Activated CD8-positive, alpha-beta T cell treated with anti-CD3 and anti-CD28 coated beads for 36 hours (primary cell): ENCODE data around the gene GSTA1. TPM values are rescaled to one million over a fixed set of nuclear protein-coding genes. Genes with fewer than 3 reads are reported as not detected.
"Not testable (repeated sequence)": the region's sequence is repeated elsewhere in the genome, so short reads cannot be mapped to it uniquely, and the experiment has no call there.

ENCODE experiments used
- ATAC-seq: fragments of 200-7000 bp; cut with Tn5 transposase; one replicate; pipeline ENCODE4 v1.10.0; 2021; ENCODE audit warnings: mild to moderate bottlenecking, moderate library complexity
- CTCF ChIA-PET: fragments of 350-600 bp; sonication (Branson Sonifier 250); formaldehyde crosslinking; loops from one replicate; lab custom pipeline; 2021; ENCODE audit warnings: antibody characterized with exemption; lab: Charles Lee
- POLR2A ChIA-PET: fragments of 350-600 bp; sonication (Branson Sonifier 250); formaldehyde crosslinking; loops from one replicate; lab custom pipeline; 2021; ENCODE audit warnings: antibody characterized with exemption; lab: Charles Lee
- DNase-seq: peaks from one replicate; pipeline ENCODE4 v3.0.0-alpha.2; 2020
- H3K27ac Mint-ChIP-seq: one replicate; pipeline ENCODE4 v1.8.0; 2021; ENCODE audit warnings: mild to moderate bottlenecking, mixed read lengths
- H3K27me3 Mint-ChIP-seq: one replicate; pipeline ENCODE4 v1.8.0; 2021; ENCODE audit warnings: mixed read lengths
- H3K36me3 Mint-ChIP-seq: one replicate; pipeline ENCODE4 v1.8.0; 2021; ENCODE audit warnings: low read depth, mixed read lengths
- H3K4me1 Mint-ChIP-seq: one replicate; pipeline ENCODE4 v1.8.0; 2021; ENCODE audit warnings: low read depth, mixed read lengths
- H3K4me3 Mint-ChIP-seq: one replicate; pipeline ENCODE4 v1.8.0; 2021; ENCODE audit warnings: mild to moderate bottlenecking, moderate library complexity, mixed read lengths
- H3K9me3 Mint-ChIP-seq: one replicate; pipeline ENCODE4 v1.8.0; 2021; ENCODE audit warnings: mixed read lengths
- intact Hi-C: fragments of 100-400 bp; cut with micrococcal nuclease; formaldehyde crosslinking; loops from one replicate; pipeline ENCODE4 v1.10.0; 2022
- total RNA-seq, 2 experiments: library from RNA; stranded (reverse); gene quantifications; one replicate each; pipeline ENCODE4 v1.2.3, GENCODE V29; 2021
- TF ChIP-seq, protein P1 (sequence below): fragments of 200-600 bp; IDR thresholded peaks from one replicate; pipeline ENCODE4 v1.8.0; 2022; ENCODE audit warnings: antibody characterized with exemption, mild to moderate bottlenecking

Gene GSTA1
- total RNA-seq, 2 experiments from 2014 or later = not detected

DNA sequence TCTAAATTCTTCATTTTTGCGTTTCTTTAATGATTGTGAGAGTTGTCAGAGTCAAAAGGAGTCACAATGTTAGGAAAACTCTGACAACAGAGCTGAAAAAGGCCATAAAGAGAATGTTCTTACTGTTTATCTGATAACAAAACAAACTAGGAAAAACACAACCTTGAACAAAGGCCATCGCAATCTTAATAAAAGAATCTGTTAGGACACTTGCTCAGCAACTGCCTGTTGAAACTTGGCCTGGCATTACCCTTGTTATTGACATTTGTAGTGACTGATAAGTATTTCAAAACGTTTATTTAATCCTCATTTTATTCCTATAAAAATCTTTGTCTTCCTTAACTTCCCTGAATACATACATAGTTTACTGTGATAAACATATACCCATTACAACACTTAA is 15.7 kb downstream of the GSTA1 start:
- H3K36me3 Mint-ChIP-seq = no peaks in the 10 kb centered on the region
- H3K9me3 Mint-ChIP-seq = no peaks in the 10 kb centered on the region
- no peak overlapping the region for H3K27ac Mint-ChIP-seq
- no peak for DNase-seq
- no peak overlapping the region for H3K4me3 Mint-ChIP-seq
- POLR2A ChIA-PET = no interaction called here
- H3K4me1 Mint-ChIP-seq = no peaks in the 10 kb centered on the region
- H3K27me3 Mint-ChIP-seq = peaks cover 5% of the 10 kb centered on the region
- intact Hi-C loops = loop anchor here (2.0 kb wide), 1 partner anchor 39 kb away; no protein-coding TSS in a partner anchor
- TF ChIP-seq, protein P1, sequence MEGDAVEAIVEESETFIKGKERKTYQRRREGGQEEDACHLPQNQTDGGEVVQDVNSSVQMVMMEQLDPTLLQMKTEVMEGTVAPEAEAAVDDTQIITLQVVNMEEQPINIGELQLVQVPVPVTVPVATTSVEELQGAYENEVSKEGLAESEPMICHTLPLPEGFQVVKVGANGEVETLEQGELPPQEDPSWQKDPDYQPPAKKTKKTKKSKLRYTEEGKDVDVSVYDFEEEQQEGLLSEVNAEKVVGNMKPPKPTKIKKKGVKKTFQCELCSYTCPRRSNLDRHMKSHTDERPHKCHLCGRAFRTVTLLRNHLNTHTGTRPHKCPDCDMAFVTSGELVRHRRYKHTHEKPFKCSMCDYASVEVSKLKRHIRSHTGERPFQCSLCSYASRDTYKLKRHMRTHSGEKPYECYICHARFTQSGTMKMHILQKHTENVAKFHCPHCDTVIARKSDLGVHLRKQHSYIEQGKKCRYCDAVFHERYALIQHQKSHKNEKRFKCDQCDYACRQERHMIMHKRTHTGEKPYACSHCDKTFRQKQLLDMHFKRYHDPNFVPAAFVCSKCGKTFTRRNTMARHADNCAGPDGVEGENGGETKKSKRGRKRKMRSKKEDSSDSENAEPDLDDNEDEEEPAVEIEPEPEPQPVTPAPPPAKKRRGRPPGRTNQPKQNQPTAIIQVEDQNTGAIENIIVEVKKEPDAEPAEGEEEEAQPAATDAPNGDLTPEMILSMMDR = no peak
- CTCF ChIA-PET = no interaction called here
- no peak for ATAC-seq

- no peak for ATAC-seq
- Mint-ChIP-seq H3K4me1 (no peaks in the 10 kb centered on the region), H3K36me3 (no peaks in the 10 kb centered on the region), H3K4me3 (no peak overlapping the region), H3K9me3 (no peaks in the 10 kb centered on the region), H3K27ac (no peak overlapping the region), H3K27me3 (peaks cover 3% of the 10 kb centered on the region)
- DNase-seq = no peak
- POLR2A ChIA-PET = no interaction called here
- intact Hi-C loops = loop anchor here (2.0 kb wide), 1 partner anchor 40 kb away; no protein-coding TSS in a partner anchor
- CTCF ChIA-PET = no interaction called here
- TF ChIP-seq, protein P1 = no peak
Observed at GRCh38 chr6:52786249-52786956, 17.2 kb downstream of the GSTA1 start.

- H3K36me3 Mint-ChIP-seq, H3K27ac Mint-ChIP-seq, H3K4me3 Mint-ChIP-seq, intact Hi-C loops, ATAC-seq, DNase-seq, H3K9me3 Mint-ChIP-seq, CTCF ChIA-PET, H3K4me1 Mint-ChIP-seq: not testable (repeated sequence)
- POLR2A ChIA-PET = interaction anchor here (0.6 kb wide), 1 partner anchor 11 kb away, joined by 3 read pairs; no protein-coding TSS in a partner anchor
- H3K27me3 Mint-ChIP-seq = peaks cover 16% of the 10 kb centered on the region
Observed at GRCh38 chr6:52782696-52783274, 20.8 kb downstream of the GSTA1 start.

- peaks cover 20% of the 10 kb centered on the region for H3K27me3 Mint-ChIP-seq
- H3K36me3 Mint-ChIP-seq = not testable (repeated sequence)
Observed at GRCh38 chr6:52782209-52782608, 21.4 kb downstream of the GSTA1 start.

DNA sequence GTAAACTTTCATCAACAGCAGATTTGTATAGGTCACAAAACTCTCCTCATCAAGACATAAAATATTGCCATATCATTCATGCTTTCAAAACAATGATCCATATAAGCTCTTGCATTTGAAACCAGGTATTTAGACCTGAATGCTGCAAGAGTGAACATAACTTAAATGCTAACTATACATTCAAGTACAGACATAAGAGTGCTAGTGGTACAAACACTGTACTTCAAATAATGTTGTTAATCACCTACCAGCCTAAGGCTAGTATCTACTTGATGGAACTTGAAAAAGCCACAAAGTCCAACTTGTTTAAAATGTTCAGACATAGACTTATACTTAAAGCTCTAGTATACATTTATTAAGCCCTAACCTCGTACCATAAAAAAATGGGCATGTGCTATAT is 24.4 kb downstream of the GSTA1 start:
- ATAC-seq (no peak), DNase-seq (no peak)
- H3K27ac Mint-ChIP-seq = no peak overlapping the region
- CTCF ChIA-PET = no interaction called here
- intact Hi-C loops = no loop called here
- no peaks in the 10 kb centered on the region for H3K9me3 Mint-ChIP-seq
- TF ChIP-seq, protein P1 = no peak
- no peaks in the 10 kb centered on the region for H3K36me3 Mint-ChIP-seq
- no peak overlapping the region for H3K4me3 Mint-ChIP-seq
- H3K27me3 Mint-ChIP-seq = peaks cover 22% of the 10 kb centered on the region
- POLR2A ChIA-PET = no interaction called here
- H3K4me1 Mint-ChIP-seq = no peaks in the 10 kb centered on the region

More at GRCh38 chr6:52782209-52782608, 21.4 kb downstream of the GSTA1 start:
- H3K9me3 Mint-ChIP-seq, H3K4me1 Mint-ChIP-seq, POLR2A ChIA-PET, ATAC-seq, H3K27ac Mint-ChIP-seq, intact Hi-C loops, CTCF ChIA-PET, DNase-seq, H3K4me3 Mint-ChIP-seq: not testable (repeated sequence)

DNA sequence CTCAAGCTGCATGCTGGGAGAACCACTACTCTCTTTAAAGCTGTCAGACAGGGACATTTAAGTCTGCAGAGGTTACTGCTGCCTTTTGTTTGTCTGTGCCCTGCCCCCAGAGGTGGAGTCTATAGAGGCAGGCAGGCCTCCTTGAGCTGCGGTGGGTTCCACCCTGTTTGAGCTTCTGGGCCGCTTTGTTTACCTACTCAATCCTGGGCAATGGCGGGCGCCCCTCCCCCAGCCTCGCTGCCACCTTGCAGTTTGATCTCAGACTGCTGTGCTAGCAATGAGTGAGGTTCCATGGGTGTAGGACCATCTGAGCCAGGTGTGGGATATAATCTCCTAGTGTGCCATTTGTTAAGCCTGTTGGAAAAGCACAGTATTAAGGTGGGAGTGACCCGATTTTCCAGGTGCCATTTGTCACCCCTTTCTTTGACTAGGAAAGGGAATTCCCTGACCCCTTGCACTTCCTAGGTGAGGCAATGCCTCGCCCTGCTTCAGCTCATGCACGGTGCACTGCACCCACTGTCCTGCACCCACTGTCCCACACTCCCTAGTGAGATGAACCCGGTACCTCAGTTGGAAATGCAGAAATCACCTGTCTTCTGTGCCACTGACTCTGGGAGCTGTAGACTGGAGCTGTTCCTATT is 26.8 kb downstream of the GSTA1 start:
- CTCF ChIA-PET, ATAC-seq: not testable (repeated sequence)

DNA sequence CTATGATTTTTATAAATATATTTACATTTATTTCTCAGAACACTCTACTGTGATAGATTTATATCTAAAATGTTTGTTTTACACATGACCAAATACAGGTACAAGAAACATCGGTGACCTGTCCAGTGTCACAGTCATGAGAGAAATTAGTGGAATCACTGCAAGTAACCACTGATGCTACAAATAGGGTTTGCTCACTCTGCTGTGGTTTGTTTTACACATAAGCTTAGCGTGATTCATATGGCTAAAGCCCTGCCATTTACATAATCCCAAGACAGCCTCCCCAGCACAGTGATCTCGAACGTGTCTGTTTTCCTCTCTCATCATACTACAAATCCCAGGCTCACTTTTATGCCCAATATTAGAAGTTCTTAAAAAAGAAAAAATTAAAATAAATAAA is 34.2 kb downstream of the GSTA1 start:
- POLR2A ChIA-PET, DNase-seq, H3K36me3 Mint-ChIP-seq, H3K4me3 Mint-ChIP-seq, ATAC-seq, H3K27me3 Mint-ChIP-seq, CTCF ChIA-PET, H3K4me1 Mint-ChIP-seq, H3K27ac Mint-ChIP-seq, intact Hi-C loops, H3K9me3 Mint-ChIP-seq: not testable (repeated sequence)

More for the DNA sequence above, 26.8 kb downstream of the GSTA1 start:
- H3K9me3 Mint-ChIP-seq, intact Hi-C loops, H3K36me3 Mint-ChIP-seq, H3K4me1 Mint-ChIP-seq, H3K4me3 Mint-ChIP-seq, H3K27ac Mint-ChIP-seq, POLR2A ChIA-PET, DNase-seq: not testable (repeated sequence)
- H3K27me3 Mint-ChIP-seq = peaks cover 22% of the 10 kb centered on the region

GRCh38 chr6:52767658-52768057 is 36.0 kb downstream of the GSTA1 start:
- H3K4me3 Mint-ChIP-seq, H3K27me3 Mint-ChIP-seq, H3K36me3 Mint-ChIP-seq, CTCF ChIA-PET, H3K9me3 Mint-ChIP-seq, ATAC-seq, DNase-seq, intact Hi-C loops, H3K27ac Mint-ChIP-seq, H3K4me1 Mint-ChIP-seq: not testable (repeated sequence)
- POLR2A ChIA-PET = interaction anchor here (0.7 kb wide), 1 partner anchor 26 kb away, joined by 3 read pairs; no protein-coding TSS in a partner anchor
